Osteoblast (primary cell): ENCODE data around the gene KCNJ10. TPM values are rescaled to one million over a fixed set of nuclear protein-coding genes. Genes with fewer than 3 reads are reported as not detected.
A peak's percentile ranks its signal among the peaks of the same experiment; 100 is the strongest.

Experiments
- DNase-seq: peaks from one replicate; pipeline ENCODE4 v3.0.0; 2011; ENCODE audit warnings: low spot score, mixed read lengths; ENCODE audit not compliant: insufficient read length; ENCODE audit errors: missing footprints
- H2AFZ ChIP-seq: 2 replicates; pipeline ENCODE4 v1.6.0; 2011; ENCODE audit warnings: mild to moderate bottlenecking, low read length
- H3K27ac ChIP-seq: 2 replicates; pipeline ENCODE4 v1.5.1; 2011; ENCODE audit warnings: mild to moderate bottlenecking, low read depth, low read length, moderate library complexity
- H3K27me3 ChIP-seq: 2 replicates; pipeline ENCODE4 v1.6.0; 2012; ENCODE audit warnings: mild to moderate bottlenecking, control low read depth, inconsistent platforms, low read length, moderate library complexity; ENCODE audit not compliant: insufficient read depth
- H3K36me3 ChIP-seq: 2 replicates; pipeline ENCODE4 v1.5.1; 2011; ENCODE audit warnings: mild to moderate bottlenecking, low read length, control low read depth, moderate library complexity; ENCODE audit not compliant: insufficient read depth
- H3K4me1 ChIP-seq: 2 replicates; pipeline ENCODE4 v1.5.1; 2011; ENCODE audit warnings: mild to moderate bottlenecking, low read length, control low read depth, moderate library complexity; ENCODE audit not compliant: insufficient read depth
- H3K4me2 ChIP-seq: 2 replicates; pipeline ENCODE4 v1.6.0; 2011; ENCODE audit warnings: mild to moderate bottlenecking, low read length; ENCODE audit not compliant: insufficient read depth
- H3K4me3 ChIP-seq: fragments of 200-600 bp; sonication (generic); 3 replicates; pipeline ENCODE4 v1.5.1; 2012; ENCODE audit warnings: mild to moderate bottlenecking, low read length, inconsistent platforms; ENCODE audit not compliant: insufficient read depth
- H3K79me2 ChIP-seq: 2 replicates; pipeline ENCODE4 v1.6.0; 2012; ENCODE audit warnings: mild to moderate bottlenecking, low read length, control low read depth, inconsistent platforms; ENCODE audit not compliant: insufficient read depth
- H3K9me3 ChIP-seq: 2 replicates; pipeline ENCODE4 v1.5.1; 2011; ENCODE audit warnings: low read depth, low read length, control low read depth
- H4K20me1 ChIP-seq: 2 replicates; pipeline ENCODE4 v1.6.0; 2012; ENCODE audit warnings: mild to moderate bottlenecking, low read length, control low read depth; ENCODE audit not compliant: insufficient read depth
- total RNA-seq: library from RNA; depleted of rRNA; stranded (reverse); fragments of >200 nt; gene quantifications from 2 replicates; pipeline ENCODE4 v1.2.3, GENCODE V29; 2012
- TF ChIP-seq, protein P1 (sequence below): IDR thresholded peaks from 2 replicates; pipeline ENCODE4 v1.5.1; 2011; ENCODE audit warnings: mild to moderate bottlenecking, low read depth, low read length, moderate library complexity; ENCODE audit errors: extremely low read depth

KCNJ10 gene
- total RNA-seq, 1 donor: not detected

DNA sequence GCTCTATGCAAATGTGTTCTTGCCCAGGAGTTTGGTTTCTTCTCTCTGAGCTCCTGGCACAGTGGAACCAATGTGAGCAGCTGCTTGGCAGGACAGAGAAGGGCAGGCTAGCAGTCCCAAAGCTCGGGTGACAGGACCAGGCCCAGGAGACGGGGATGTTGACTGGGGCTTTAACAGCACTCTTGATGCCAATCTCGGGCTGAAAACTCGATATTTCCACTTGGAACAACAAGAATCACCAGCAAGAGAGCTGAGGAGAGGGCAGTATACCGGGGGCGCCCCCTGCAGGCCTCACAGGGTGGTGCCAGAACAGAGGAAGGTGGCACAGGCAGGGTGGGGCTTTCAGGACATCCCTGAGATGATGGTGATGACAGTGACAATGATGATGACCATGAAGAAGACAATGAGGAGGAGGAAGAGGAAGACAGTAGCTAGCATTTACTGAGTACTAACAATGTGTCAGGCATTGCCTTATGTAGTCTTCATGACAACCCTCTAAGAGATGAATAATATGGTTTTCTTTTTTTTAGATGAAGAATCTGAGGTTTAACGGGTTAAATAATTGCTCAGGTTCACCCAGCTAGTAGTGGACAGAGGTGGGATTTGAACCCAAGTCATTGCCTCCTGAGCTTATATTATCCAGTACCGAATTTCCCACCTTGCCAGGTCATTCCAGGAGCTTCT lies 8.7 kb upstream of the KCNJ10 start:
- H3K36me3 ChIP-seq: no peaks in the 10 kb centered on the region
- no peak overlapping the region for H3K27ac ChIP-seq
- H3K79me2 ChIP-seq: no peaks in the 10 kb centered on the region
- TF ChIP-seq, protein P1, sequence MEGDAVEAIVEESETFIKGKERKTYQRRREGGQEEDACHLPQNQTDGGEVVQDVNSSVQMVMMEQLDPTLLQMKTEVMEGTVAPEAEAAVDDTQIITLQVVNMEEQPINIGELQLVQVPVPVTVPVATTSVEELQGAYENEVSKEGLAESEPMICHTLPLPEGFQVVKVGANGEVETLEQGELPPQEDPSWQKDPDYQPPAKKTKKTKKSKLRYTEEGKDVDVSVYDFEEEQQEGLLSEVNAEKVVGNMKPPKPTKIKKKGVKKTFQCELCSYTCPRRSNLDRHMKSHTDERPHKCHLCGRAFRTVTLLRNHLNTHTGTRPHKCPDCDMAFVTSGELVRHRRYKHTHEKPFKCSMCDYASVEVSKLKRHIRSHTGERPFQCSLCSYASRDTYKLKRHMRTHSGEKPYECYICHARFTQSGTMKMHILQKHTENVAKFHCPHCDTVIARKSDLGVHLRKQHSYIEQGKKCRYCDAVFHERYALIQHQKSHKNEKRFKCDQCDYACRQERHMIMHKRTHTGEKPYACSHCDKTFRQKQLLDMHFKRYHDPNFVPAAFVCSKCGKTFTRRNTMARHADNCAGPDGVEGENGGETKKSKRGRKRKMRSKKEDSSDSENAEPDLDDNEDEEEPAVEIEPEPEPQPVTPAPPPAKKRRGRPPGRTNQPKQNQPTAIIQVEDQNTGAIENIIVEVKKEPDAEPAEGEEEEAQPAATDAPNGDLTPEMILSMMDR: peak; percentile 90
- H3K9me3 ChIP-seq: no peaks in the 10 kb centered on the region
- peaks cover 61% of the 10 kb centered on the region for H3K27me3 ChIP-seq
- H3K4me1 ChIP-seq: peaks cover 4% of the 10 kb centered on the region
- H3K4me3 ChIP-seq: no peak overlapping the region
- no peak overlapping the region for H3K4me2 ChIP-seq
- no peak overlapping the region for H2AFZ ChIP-seq
- H4K20me1 ChIP-seq: no peaks in the 10 kb centered on the region
- DNase-seq: peak; percentile 92

DNA sequence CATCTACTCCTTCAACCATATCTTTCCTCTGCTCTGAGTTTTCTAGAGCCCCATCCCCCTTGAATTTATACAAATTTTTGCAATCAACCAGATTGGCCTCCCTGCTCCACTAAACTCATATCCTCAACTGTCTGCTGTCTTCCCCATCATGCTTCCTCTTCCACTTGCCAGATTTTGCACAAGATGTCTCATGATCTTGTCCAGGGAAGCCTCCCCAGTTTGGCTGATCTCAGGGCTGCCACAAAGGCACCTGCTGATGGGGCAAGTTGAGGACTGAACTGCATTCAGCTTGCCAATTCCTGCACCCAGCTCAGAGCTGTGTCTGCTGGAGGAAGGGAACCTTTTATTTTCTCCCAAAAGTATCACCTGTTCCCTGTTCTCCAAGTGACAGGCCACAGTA lies 7.5 kb upstream of the KCNJ10 start:
- TF ChIP-seq, protein P1: no peak
- Histone ChIP-seq H2AFZ (no peak overlapping the region), H3K36me3 (no peaks in the 10 kb centered on the region), H4K20me1 (no peaks in the 10 kb centered on the region), H3K4me2 (no peak overlapping the region), H3K4me1 (peaks cover 4% of the 10 kb centered on the region), H3K4me3 (no peak overlapping the region), H3K9me3 (no peaks in the 10 kb centered on the region), H3K79me2 (no peaks in the 10 kb centered on the region), H3K27ac (no peak overlapping the region), H3K27me3 (peaks cover 49% of the 10 kb centered on the region)
- DNase-seq: peak; percentile 50

DNA sequence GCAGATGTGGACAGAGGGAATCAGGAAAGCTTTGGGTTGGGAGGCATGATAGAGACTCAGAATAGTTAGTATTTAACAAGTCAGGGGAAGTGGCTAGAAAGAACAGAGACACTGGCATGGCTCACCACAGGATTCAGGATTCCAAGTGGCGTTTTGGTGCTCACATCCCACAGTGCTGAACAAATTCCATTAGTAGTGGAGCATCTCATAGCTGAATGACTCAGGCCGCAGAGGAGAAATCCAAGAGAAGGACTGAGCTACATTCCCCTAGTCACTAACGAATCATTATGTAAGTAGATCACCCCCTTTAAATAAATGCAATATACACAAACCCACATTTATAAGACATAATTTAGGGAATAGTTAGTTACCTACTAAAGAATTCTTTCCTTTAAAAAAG lies 6.3 kb upstream of the KCNJ10 start:
- Histone ChIP-seq H3K27ac (no peak overlapping the region), H3K36me3 (no peaks in the 10 kb centered on the region), H3K79me2 (no peaks in the 10 kb centered on the region), H3K27me3 (peaks cover 46% of the 10 kb centered on the region), H3K9me3 (no peaks in the 10 kb centered on the region), H3K4me3 (no peak overlapping the region), H3K4me1 (peaks cover 4% of the 10 kb centered on the region), H4K20me1 (no peaks in the 10 kb centered on the region), H3K4me2 (no peak overlapping the region), H2AFZ (no peak overlapping the region)
- DNase-seq: peak; percentile 59
- TF ChIP-seq, protein P1: no peak

DNA sequence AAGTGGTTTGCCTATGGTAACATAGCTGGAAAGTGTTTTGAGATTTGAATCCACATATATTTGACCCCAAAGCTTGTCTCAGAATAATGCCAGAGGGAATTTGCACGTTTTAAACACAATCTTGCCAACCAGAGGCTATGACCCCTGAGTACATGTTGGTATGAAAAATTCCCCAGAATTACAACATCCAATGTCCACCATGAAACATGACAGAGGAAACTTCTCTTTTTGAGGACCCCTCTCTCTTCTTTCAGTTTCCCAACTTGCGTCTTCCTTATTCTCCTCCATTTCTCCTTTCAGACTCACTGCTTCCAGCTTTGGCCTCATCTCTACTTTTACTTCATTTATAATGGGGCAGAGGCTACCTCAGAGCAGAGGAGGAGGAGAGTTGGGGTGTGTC lies 5.9 kb upstream of the KCNJ10 start:
- no peaks in the 10 kb centered on the region for H3K79me2 ChIP-seq
- no peaks in the 10 kb centered on the region for H4K20me1 ChIP-seq
- H3K9me3 ChIP-seq: no peaks in the 10 kb centered on the region
- H3K4me2 ChIP-seq: no peak overlapping the region
- H3K36me3 ChIP-seq: no peaks in the 10 kb centered on the region
- H2AFZ ChIP-seq: no peak overlapping the region
- H3K27me3 ChIP-seq: peaks cover 46% of the 10 kb centered on the region
- H3K4me1 ChIP-seq: peaks cover 2% of the 10 kb centered on the region
- no peak overlapping the region for H3K4me3 ChIP-seq
- no peak for DNase-seq
- TF ChIP-seq, protein P1: no peak
- H3K27ac ChIP-seq: no peak overlapping the region
